ENCODE data around the gene HORMAD1.
"Not testable (repeated sequence)": the region's sequence is repeated elsewhere in the genome, so short reads cannot be mapped to it uniquely, and the experiment has no call there.

Gene HORMAD1

GRCh38 chr1:150751443-150751842 is 30.7 kb upstream of the HORMAD1 start:
- Histone ChIP-seq H3K27ac (ENCODE audit: insufficient read depth, low read length, poor library complexity, severe bottlenecking) (no peak overlapping the region), H3K36me3 (ENCODE audit: control insufficient read depth, insufficient read depth, low read length) (peaks cover 56% of the 10 kb centered on the region), H3K27me3 (replicated peaks; ENCODE audit: control insufficient read depth, insufficient read depth, low read length, poor library complexity, severe bottlenecking) (no peaks in the 10 kb centered on the region), H3K9me3 (ENCODE audit: control insufficient read depth, low read length) (no peaks in the 10 kb centered on the region), H3K4me3 (ENCODE audit: insufficient read depth, low read depth, low read length, poor library complexity, severe bottlenecking) (no peak overlapping the region), H3K4me1 (ENCODE audit: control insufficient read depth, insufficient read depth, low read length, poor library complexity, severe bottlenecking) (no peaks in the 10 kb centered on the region)
- DNase-seq, result no peak

- H3K27ac ChIP-seq (ENCODE audit: insufficient read depth, low read length, poor library complexity, severe bottlenecking), result no peak overlapping the region
- DNase-seq, result no peak
- H3K36me3 ChIP-seq (ENCODE audit: control insufficient read depth, insufficient read depth, low read length), result peaks cover 60% of the 10 kb centered on the region
Observed at GRCh38 chr1:150749720-150750311, 29.1 kb upstream of the HORMAD1 start.

GRCh38 chr1:150748878-150749719 is 28.4 kb upstream of the HORMAD1 start:
- Histone ChIP-seq H3K36me3 (ENCODE audit: control insufficient read depth, insufficient read depth, low read length) (peaks cover 55% of the 10 kb centered on the region), H3K4me1 (ENCODE audit: control insufficient read depth, insufficient read depth, low read length, poor library complexity, severe bottlenecking) (no peaks in the 10 kb centered on the region), H3K9me3 (ENCODE audit: control insufficient read depth, low read length) (no peaks in the 10 kb centered on the region), H3K4me3 (ENCODE audit: insufficient read depth, low read depth, low read length, poor library complexity, severe bottlenecking) (no peak overlapping the region), H3K27ac (ENCODE audit: insufficient read depth, low read length, poor library complexity, severe bottlenecking) (no peak overlapping the region), H3K27me3 (replicated peaks; ENCODE audit: control insufficient read depth, insufficient read depth, low read length, poor library complexity, severe bottlenecking) (no peaks in the 10 kb centered on the region)
- no peak for DNase-seq

More at GRCh38 chr1:150749720-150750311, 29.1 kb upstream of the HORMAD1 start:
- Histone ChIP-seq H3K9me3 (ENCODE audit: control insufficient read depth, low read length) (no peaks in the 10 kb centered on the region), H3K4me1 (ENCODE audit: control insufficient read depth, insufficient read depth, low read length, poor library complexity, severe bottlenecking) (no peaks in the 10 kb centered on the region), H3K4me3 (ENCODE audit: insufficient read depth, low read depth, low read length, poor library complexity, severe bottlenecking) (no peak overlapping the region), H3K27me3 (replicated peaks; ENCODE audit: control insufficient read depth, insufficient read depth, low read length, poor library complexity, severe bottlenecking) (no peaks in the 10 kb centered on the region)

GRCh38 chr1:150730130-150730721 is 9.5 kb upstream of the HORMAD1 start:
- H3K9me3 ChIP-seq (ENCODE audit: control insufficient read depth, low read length), result no peaks in the 10 kb centered on the region
- H3K36me3 ChIP-seq (ENCODE audit: control insufficient read depth, insufficient read depth, low read length), result peaks cover 12% of the 10 kb centered on the region
- H3K27me3 ChIP-seq (replicated peaks; ENCODE audit: control insufficient read depth, insufficient read depth, low read length, poor library complexity, severe bottlenecking), result no peaks in the 10 kb centered on the region
- DNase-seq, result no peak
- H3K4me3 ChIP-seq (ENCODE audit: insufficient read depth, low read depth, low read length, poor library complexity, severe bottlenecking), result no peak overlapping the region
- no peaks in the 10 kb centered on the region for H3K4me1 ChIP-seq (ENCODE audit: control insufficient read depth, insufficient read depth, low read length, poor library complexity, severe bottlenecking)
- H3K27ac ChIP-seq (ENCODE audit: insufficient read depth, low read length, poor library complexity, severe bottlenecking), result no peak overlapping the region

- Histone ChIP-seq H3K9me3 (ENCODE audit: control insufficient read depth, low read length) (no peaks in the 10 kb centered on the region), H3K36me3 (ENCODE audit: control insufficient read depth, insufficient read depth, low read length) (no peaks in the 10 kb centered on the region), H3K4me3 (ENCODE audit: insufficient read depth, low read depth, low read length, poor library complexity, severe bottlenecking) (no peak overlapping the region), H3K4me1 (ENCODE audit: control insufficient read depth, insufficient read depth, low read length, poor library complexity, severe bottlenecking) (no peaks in the 10 kb centered on the region), H3K27me3 (replicated peaks; ENCODE audit: control insufficient read depth, insufficient read depth, low read length, poor library complexity, severe bottlenecking) (no peaks in the 10 kb centered on the region), H3K27ac (ENCODE audit: insufficient read depth, low read length, poor library complexity, severe bottlenecking) (no peak overlapping the region)
- DNase-seq, result no peak
Observed at GRCh38 chr1:150724336-150724735, 3.6 kb upstream of the HORMAD1 start.

GRCh38 chr1:150720098-150720497 is 597 bp downstream of the HORMAD1 start:
- Histone ChIP-seq H3K9me3 (ENCODE audit: control insufficient read depth, low read length) (no peaks in the 10 kb centered on the region), H3K27ac (ENCODE audit: insufficient read depth, low read length, poor library complexity, severe bottlenecking) (no peak overlapping the region), H3K4me3 (ENCODE audit: insufficient read depth, low read depth, low read length, poor library complexity, severe bottlenecking) (no peak overlapping the region), H3K4me1 (ENCODE audit: control insufficient read depth, insufficient read depth, low read length, poor library complexity, severe bottlenecking) (no peaks in the 10 kb centered on the region), H3K27me3 (replicated peaks; ENCODE audit: control insufficient read depth, insufficient read depth, low read length, poor library complexity, severe bottlenecking) (no peaks in the 10 kb centered on the region), H3K36me3 (ENCODE audit: control insufficient read depth, insufficient read depth, low read length) (no peaks in the 10 kb centered on the region)
- DNase-seq, result no peak

- H3K36me3 ChIP-seq (ENCODE audit: control insufficient read depth, insufficient read depth, low read length), result no peaks in the 10 kb centered on the region
- H3K4me1 ChIP-seq (ENCODE audit: control insufficient read depth, insufficient read depth, low read length, poor library complexity, severe bottlenecking), result no peaks in the 10 kb centered on the region
- H3K4me3 ChIP-seq (ENCODE audit: insufficient read depth, low read depth, low read length, poor library complexity, severe bottlenecking), result no peak overlapping the region
- H3K27ac ChIP-seq (ENCODE audit: insufficient read depth, low read length, poor library complexity, severe bottlenecking), result no peak overlapping the region
- no peak for DNase-seq
- no peaks in the 10 kb centered on the region for H3K27me3 ChIP-seq (replicated peaks; ENCODE audit: control insufficient read depth, insufficient read depth, low read length, poor library complexity, severe bottlenecking)
- H3K9me3 ChIP-seq (ENCODE audit: control insufficient read depth, low read length), result no peaks in the 10 kb centered on the region
Observed at GRCh38 chr1:150718225-150718891, 2.3 kb downstream of the HORMAD1 start.

GRCh38 chr1:150709031-150709430 is 11.7 kb downstream of the HORMAD1 start:
- not testable (repeated sequence) for H3K36me3 ChIP-seq (ENCODE audit: control insufficient read depth, insufficient read depth, low read length); H3K9me3 ChIP-seq (ENCODE audit: control insufficient read depth, low read length); H3K27me3 ChIP-seq (replicated peaks; ENCODE audit: control insufficient read depth, insufficient read depth, low read length, poor library complexity, severe bottlenecking)

GRCh38 chr1:150708595-150708994 is 12.1 kb downstream of the HORMAD1 start:
- H3K27ac ChIP-seq (ENCODE audit: insufficient read depth, low read length, poor library complexity, severe bottlenecking), result no peak overlapping the region
- H3K36me3 ChIP-seq (ENCODE audit: control insufficient read depth, insufficient read depth, low read length), result no peaks in the 10 kb centered on the region
- H3K4me3 ChIP-seq (ENCODE audit: insufficient read depth, low read depth, low read length, poor library complexity, severe bottlenecking), result no peak overlapping the region
- no peaks in the 10 kb centered on the region for H3K4me1 ChIP-seq (ENCODE audit: control insufficient read depth, insufficient read depth, low read length, poor library complexity, severe bottlenecking)
- H3K9me3 ChIP-seq (ENCODE audit: control insufficient read depth, low read length), result no peaks in the 10 kb centered on the region
- no peak for DNase-seq
- H3K27me3 ChIP-seq (replicated peaks; ENCODE audit: control insufficient read depth, insufficient read depth, low read length, poor library complexity, severe bottlenecking), result no peaks in the 10 kb centered on the region

More at GRCh38 chr1:150709031-150709430, 11.7 kb downstream of the HORMAD1 start:
- not testable (repeated sequence) for H3K27ac ChIP-seq (ENCODE audit: insufficient read depth, low read length, poor library complexity, severe bottlenecking); H3K4me3 ChIP-seq (ENCODE audit: insufficient read depth, low read depth, low read length, poor library complexity, severe bottlenecking); DNase-seq; H3K4me1 ChIP-seq (ENCODE audit: control insufficient read depth, insufficient read depth, low read length, poor library complexity, severe bottlenecking)

Data from effector memory CD4-positive, alpha-beta T cell (primary cell).